HFFc6 (cell line): ENCODE data around the gene ZNF112. TPM values are rescaled to one million over a fixed set of nuclear protein-coding genes. Genes with fewer than 3 reads are reported as not detected.
A peak's percentile ranks its signal among the peaks of the same experiment; 100 is the strongest.
"Not testable (repeated sequence)": the region's sequence is repeated elsewhere in the genome, so short reads cannot be mapped to it uniquely, and the experiment has no call there.

ENCODE experiments used
- DNase-seq: peaks from one replicate; pipeline ENCODE4 v3.0.0-alpha.2; 2018
- H3K27ac Mint-ChIP-seq: 2 replicates; pipeline ENCODE4 v1.8.0; 2020; ENCODE audit warnings: mild to moderate bottlenecking, mixed read lengths
- H3K27me3 Mint-ChIP-seq: 2 replicates; pipeline ENCODE4 v1.8.0; 2021; ENCODE audit warnings: mild to moderate bottlenecking, moderate library complexity, mixed read lengths; ENCODE audit not compliant: insufficient read depth
- H3K36me3 Mint-ChIP-seq: 2 replicates; pipeline ENCODE4 v1.8.0; 2021; ENCODE audit warnings: low read depth, mixed read lengths
- H3K4me1 Mint-ChIP-seq: 2 replicates; pipeline ENCODE4 v1.8.0; 2020; ENCODE audit warnings: low read depth, mixed read lengths
- H3K4me3 Mint-ChIP-seq: 2 replicates; pipeline ENCODE4 v1.8.0; 2020; ENCODE audit warnings: mild to moderate bottlenecking, moderate library complexity, mixed read lengths
- H3K9me3 Mint-ChIP-seq: 2 replicates; pipeline ENCODE4 v1.8.0; 2020; ENCODE audit warnings: mild to moderate bottlenecking, mixed read lengths
- long read RNA-seq: library from polyadenylated mRNA; unstranded; transcript quantifications from one replicate; pipeline ENCODE4 v2.0.0, GENCODE V29; 2019
- total RNA-seq, 6 experiments: library from RNA; stranded (reverse); fragmentation: NEBNext Ultra II Directional; extraction: Animal tissue kit (Norgen Biotek cat#: 25700); gene quantifications; 2 replicates in 1 of 6; 3 replicates in 5 of 6; pipeline ENCODE4 v1.2.3, GENCODE V29; 2021
- TF ChIP-seq, protein P1 (sequence below): fragments of 200-600 bp; sonication (generic); IDR thresholded peaks from 2 replicates; pipeline ENCODE4 v1.5.0; 2021; ENCODE audit warnings: antibody characterized with exemption, mild to moderate bottlenecking

ZNF112 gene
- 1 to 10 TPM; 2.4 to 4.5 (median 3.1) TPM for total RNA-seq
- long read RNA-seq, partial matches to known transcripts: 0 of 3 reads
- long read RNA-seq, other reads (novel, unspliced or antisense): 1 of 3 reads

- no peaks in the 10 kb centered on the region; the same call in none of the 2 replicates for H3K27me3 Mint-ChIP-seq
- H3K9me3 Mint-ChIP-seq: peaks cover 3% of the 10 kb centered on the region
- peaks cover 16% of the 10 kb centered on the region for H3K4me1 Mint-ChIP-seq
- peak within 1 kb of the TSS; percentile 97 for H3K4me3 Mint-ChIP-seq
- peak; percentile 82 for DNase-seq
- peaks cover 35% of the 10 kb centered on the region for H3K36me3 Mint-ChIP-seq
- TF ChIP-seq, protein P1, sequence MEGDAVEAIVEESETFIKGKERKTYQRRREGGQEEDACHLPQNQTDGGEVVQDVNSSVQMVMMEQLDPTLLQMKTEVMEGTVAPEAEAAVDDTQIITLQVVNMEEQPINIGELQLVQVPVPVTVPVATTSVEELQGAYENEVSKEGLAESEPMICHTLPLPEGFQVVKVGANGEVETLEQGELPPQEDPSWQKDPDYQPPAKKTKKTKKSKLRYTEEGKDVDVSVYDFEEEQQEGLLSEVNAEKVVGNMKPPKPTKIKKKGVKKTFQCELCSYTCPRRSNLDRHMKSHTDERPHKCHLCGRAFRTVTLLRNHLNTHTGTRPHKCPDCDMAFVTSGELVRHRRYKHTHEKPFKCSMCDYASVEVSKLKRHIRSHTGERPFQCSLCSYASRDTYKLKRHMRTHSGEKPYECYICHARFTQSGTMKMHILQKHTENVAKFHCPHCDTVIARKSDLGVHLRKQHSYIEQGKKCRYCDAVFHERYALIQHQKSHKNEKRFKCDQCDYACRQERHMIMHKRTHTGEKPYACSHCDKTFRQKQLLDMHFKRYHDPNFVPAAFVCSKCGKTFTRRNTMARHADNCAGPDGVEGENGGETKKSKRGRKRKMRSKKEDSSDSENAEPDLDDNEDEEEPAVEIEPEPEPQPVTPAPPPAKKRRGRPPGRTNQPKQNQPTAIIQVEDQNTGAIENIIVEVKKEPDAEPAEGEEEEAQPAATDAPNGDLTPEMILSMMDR: no peak
- peak within 1 kb of the TSS; percentile 81 for H3K27ac Mint-ChIP-seq
Measured at GRCh38 chr19:44356383-44357111, at the start of gene ZNF112. Gene ZNF112 (minus strand): TSS chr19:44356680. CDS start chr19:44340539, 16,141 bp downstream.

- peak; percentile 96 for DNase-seq
- Mint-ChIP-seq H3K27me3 (peaks cover 3% of the 10 kb centered on the region; the same call in 1 of the 2 replicates), H3K4me3 (peak within 1 kb of the TSS; percentile 94), H3K27ac (peak within 1 kb of the TSS; percentile 66), H3K4me1 (peaks cover 14% of the 10 kb centered on the region), H3K9me3 (peaks cover 4% of the 10 kb centered on the region), H3K36me3 (peaks cover 4% of the 10 kb centered on the region)
- TF ChIP-seq, protein P1: no peak
Measured at GRCh38 chr19:44401139-44402115, 44.9 kb upstream of the ZNF112 start, which contains the start of gene ZNF285. Gene ZNF285 (minus strand): TSS chr19:44401608. CDS start chr19:44397213, 4,395 bp downstream.

- not testable (repeated sequence) for H3K4me1 Mint-ChIP-seq, H3K9me3 Mint-ChIP-seq, DNase-seq, H3K27ac Mint-ChIP-seq, H3K27me3 Mint-ChIP-seq, H3K4me3 Mint-ChIP-seq
- H3K36me3 Mint-ChIP-seq: peaks cover 38% of the 10 kb centered on the region
Measured at GRCh38 chr19:44389268-44389667, 32.8 kb upstream of the ZNF112 start.

DNA sequence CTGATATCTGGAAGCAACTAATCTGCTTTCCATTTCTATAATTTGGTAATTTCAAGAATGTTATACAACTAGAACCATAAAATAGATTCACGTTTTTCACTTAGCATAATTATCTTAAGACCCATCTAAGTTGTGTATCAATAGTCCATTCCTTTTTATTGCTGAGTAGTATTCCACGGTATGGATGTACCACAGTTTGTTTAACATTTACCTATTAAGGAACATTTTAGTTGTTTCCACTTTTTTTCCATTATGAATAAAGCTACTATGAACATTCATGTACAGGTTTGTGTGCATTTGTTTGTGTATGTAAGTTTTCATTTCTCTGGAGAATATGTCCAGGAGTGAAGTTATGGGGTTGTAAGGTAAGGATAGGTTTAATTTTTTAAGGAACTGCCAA is 18.3 kb upstream of the ZNF112 start:
- H3K4me1 Mint-ChIP-seq: no peaks in the 10 kb centered on the region; the same call in 1 of the 2 replicates
- H3K4me3 Mint-ChIP-seq: no peak overlapping the region
- H3K27ac Mint-ChIP-seq: no peak overlapping the region
- TF ChIP-seq, protein P1: no peak
- H3K27me3 Mint-ChIP-seq: peaks cover 2% of the 10 kb centered on the region
- no peak for DNase-seq
- no peaks in the 10 kb centered on the region for H3K36me3 Mint-ChIP-seq
- H3K9me3 Mint-ChIP-seq: peaks cover 5% of the 10 kb centered on the region; the same call in 1 of the 2 replicates

DNA sequence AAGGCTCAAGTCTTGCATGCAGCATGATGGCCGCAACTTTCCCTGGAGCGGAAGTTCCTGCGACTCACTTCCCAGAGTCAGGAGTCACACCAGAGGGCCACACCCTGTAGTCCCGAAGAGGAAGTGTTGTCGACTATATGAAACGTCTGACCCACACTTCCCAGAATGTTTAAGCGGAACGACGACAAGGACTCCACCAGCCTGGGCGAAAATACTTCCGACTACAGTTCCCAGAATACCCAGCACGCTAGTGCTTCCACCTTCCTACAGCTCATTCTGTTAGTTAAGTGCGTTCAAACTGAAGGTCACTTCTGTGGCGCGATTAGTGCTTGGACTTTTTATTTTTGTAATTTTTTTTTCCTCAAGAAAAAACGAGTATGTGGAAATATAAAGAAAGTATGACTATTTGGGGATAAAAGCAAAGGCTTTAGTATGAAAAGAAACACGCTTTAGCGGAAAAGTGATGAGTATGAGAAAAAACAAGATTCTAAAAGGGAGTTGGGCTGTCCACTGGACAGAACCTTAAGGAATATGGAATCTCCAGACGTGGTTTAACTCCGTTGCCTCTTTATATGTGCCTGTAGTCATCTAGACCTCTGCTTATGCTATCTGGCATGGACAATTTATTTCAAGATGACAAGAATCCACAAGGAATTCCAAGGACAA is 15.5 kb upstream of the ZNF112 start:
- Mint-ChIP-seq H3K9me3 (no peaks in the 10 kb centered on the region; the same call in 1 of the 2 replicates), H3K36me3 (no peaks in the 10 kb centered on the region), H3K4me3 (no peak overlapping the region; the same call in 1 of the 2 replicates), H3K27me3 (peaks cover 2% of the 10 kb centered on the region), H3K27ac (no peak overlapping the region), H3K4me1 (no peaks in the 10 kb centered on the region; the same call in 1 of the 2 replicates)
- TF ChIP-seq, protein P1: no peak
- DNase-seq: no peak
